GM21367 (cell line): ENCODE data around the gene PTPN4.

ENCODE experiments used
- ATAC-seq: cut with Tn5 transposase; IDR thresholded peaks from one replicate; pipeline ENCODE4 v1.9.1; 2021; ENCODE audit not compliant: unreplicated experiment

PTPN4 gene

GRCh38 chr2:119731983-119732382, 27.7 kb upstream of the PTPN4 start:
- ATAC-seq, result no peak

- no peak for ATAC-seq
Measured at GRCh38 chr2:119732601-119733164, 27.0 kb upstream of the PTPN4 start.

- ATAC-seq, result no peak
Measured at GRCh38 chr2:119734047-119734446, 25.7 kb upstream of the PTPN4 start.

GRCh38 chr2:119735565-119735964, 24.2 kb upstream of the PTPN4 start:
- no peak for ATAC-seq

GRCh38 chr2:119736021-119736420, 23.7 kb upstream of the PTPN4 start:
- ATAC-seq, result no peak

GRCh38 chr2:119739580-119740255, 20.0 kb upstream of the PTPN4 start:
- no peak for ATAC-seq

- no peak for ATAC-seq
Measured at GRCh38 chr2:119741001-119741400, 18.7 kb upstream of the PTPN4 start.

- ATAC-seq, result no peak
Measured at GRCh38 chr2:119741868-119742267, 17.9 kb upstream of the PTPN4 start.

GRCh38 chr2:119744335-119744939, 15.3 kb upstream of the PTPN4 start:
- no peak for ATAC-seq

- ATAC-seq, result no peak
Measured at GRCh38 chr2:119745566-119745965, 14.2 kb upstream of the PTPN4 start.

GRCh38 chr2:119746836-119747686, 12.7 kb upstream of the PTPN4 start:
- ATAC-seq, result no peak

- ATAC-seq, result no peak
Measured at GRCh38 chr2:119748135-119748534, 11.6 kb upstream of the PTPN4 start.

GRCh38 chr2:119749477-119750012, 10.2 kb upstream of the PTPN4 start:
- ATAC-seq, result no peak

- no peak for ATAC-seq
Measured at GRCh38 chr2:119751706-119752105, 8.0 kb upstream of the PTPN4 start.

GRCh38 chr2:119753041-119753929, 6.4 kb upstream of the PTPN4 start:
- no peak for ATAC-seq

- no peak for ATAC-seq
Measured at GRCh38 chr2:119753930-119754321, 5.8 kb upstream of the PTPN4 start.

GRCh38 chr2:119755906-119756305, 3.8 kb upstream of the PTPN4 start:
- no peak for ATAC-seq

GRCh38 chr2:119756837-119757236, 2.9 kb upstream of the PTPN4 start:
- ATAC-seq, result no peak

GRCh38 chr2:119758881-119759450, 756 bp upstream of the PTPN4 start:
- no peak for ATAC-seq
